Tibial nerve (tissue), 4 donors: Measurements from ENCODE around the gene PDE1C.

Experiments used
- EP300 ChIP-seq, 2 donors: sonication (generic); formaldehyde crosslinking; IDR thresholded peaks; one replicate each; pipeline ENCODE4 v1.6.1; 2017; ENCODE audit warnings: antibody characterized with exemption in 2 of 2, mild to moderate bottlenecking in 1 of 2
- POLR2A ChIP-seq, 2 donors: fragments of 450-650 bp; IDR thresholded peaks; one replicate each; pipeline ENCODE4 v1.6.1; 2017; ENCODE audit warnings: antibody characterized with exemption in 2 of 2, mild to moderate bottlenecking in 2 of 2, moderate library complexity in 2 of 2
- TF ChIP-seq, protein P1 (sequence below), 5 experiments: fragments of 200-600 bp in 3 of 5; fragments of 450-650 bp in 2 of 5; sonication (generic) in 3 of 5; IDR thresholded peaks; one replicate each; pipeline ENCODE4 v1.5.1; 2016 to 2019; ENCODE audit warnings: antibody characterized with exemption in 5 of 5, mild to moderate bottlenecking in 3 of 5, moderate library complexity in 2 of 5

DNA sequence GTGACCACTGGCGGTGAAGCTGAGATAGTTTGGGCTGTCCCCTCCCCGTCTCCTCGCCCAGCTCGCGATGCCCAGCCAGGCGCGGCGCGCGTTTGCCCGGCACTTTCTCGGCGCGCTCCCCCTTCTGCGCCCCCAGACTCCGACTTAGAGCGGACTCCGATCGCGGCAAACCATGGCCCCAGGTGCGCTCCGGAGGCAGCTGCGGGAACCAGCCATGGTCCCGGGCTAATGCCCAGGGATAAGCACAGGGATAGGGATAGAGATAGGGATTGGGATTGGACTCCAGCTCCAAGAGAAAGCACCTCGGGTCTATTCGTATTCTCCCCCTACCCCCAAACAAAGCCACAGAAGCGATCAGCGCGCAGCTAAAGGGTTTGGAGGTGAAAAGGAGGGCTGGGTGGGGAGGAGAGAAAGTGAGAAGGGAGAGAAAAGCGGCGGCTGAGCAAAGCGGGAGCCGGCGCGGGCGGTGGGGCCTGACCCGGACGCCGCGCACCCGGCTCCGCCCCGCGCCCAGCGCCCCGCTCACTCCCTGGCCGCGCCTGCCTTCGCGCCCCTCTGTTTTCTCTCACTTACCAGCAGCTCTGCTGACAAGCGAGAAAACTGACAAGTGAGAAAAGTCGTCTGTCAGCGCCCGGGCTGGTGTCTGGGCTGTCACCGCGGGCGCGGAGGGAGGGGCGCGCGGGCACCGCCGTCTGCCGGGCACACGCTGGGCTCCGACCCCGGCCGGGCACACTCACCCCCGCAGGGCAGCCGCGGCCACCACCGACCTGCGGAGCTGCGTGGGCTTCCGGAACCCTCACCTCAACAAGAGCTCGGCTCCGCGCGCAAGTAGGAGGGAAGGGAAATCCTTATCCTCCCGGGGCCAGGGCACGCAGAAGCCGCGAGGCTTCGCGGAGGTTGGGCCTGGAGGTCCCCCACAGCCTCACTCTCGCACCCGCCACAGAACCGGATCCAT is at the start of gene PDE1C:
- TF ChIP-seq POLR2A (IDR thresholded peaks at IDR 0.05), result no peak
- TF ChIP-seq, protein P1, sequence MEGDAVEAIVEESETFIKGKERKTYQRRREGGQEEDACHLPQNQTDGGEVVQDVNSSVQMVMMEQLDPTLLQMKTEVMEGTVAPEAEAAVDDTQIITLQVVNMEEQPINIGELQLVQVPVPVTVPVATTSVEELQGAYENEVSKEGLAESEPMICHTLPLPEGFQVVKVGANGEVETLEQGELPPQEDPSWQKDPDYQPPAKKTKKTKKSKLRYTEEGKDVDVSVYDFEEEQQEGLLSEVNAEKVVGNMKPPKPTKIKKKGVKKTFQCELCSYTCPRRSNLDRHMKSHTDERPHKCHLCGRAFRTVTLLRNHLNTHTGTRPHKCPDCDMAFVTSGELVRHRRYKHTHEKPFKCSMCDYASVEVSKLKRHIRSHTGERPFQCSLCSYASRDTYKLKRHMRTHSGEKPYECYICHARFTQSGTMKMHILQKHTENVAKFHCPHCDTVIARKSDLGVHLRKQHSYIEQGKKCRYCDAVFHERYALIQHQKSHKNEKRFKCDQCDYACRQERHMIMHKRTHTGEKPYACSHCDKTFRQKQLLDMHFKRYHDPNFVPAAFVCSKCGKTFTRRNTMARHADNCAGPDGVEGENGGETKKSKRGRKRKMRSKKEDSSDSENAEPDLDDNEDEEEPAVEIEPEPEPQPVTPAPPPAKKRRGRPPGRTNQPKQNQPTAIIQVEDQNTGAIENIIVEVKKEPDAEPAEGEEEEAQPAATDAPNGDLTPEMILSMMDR (IDR thresholded peaks at IDR 0.05), result no peak
- TF ChIP-seq EP300 (IDR thresholded peaks at IDR 0.05), result no peak
